H1 (cell line): ENCODE measurements around the gene SF3B1. TPM values are rescaled to one million over a fixed set of nuclear protein-coding genes. Genes with fewer than 3 reads are reported as not detected.

Experiments
- CTCF ChIA-PET: fragments of 300-600 bp; sonication (Branson Sonifier 250); formaldehyde crosslinking; loops from one replicate; lab custom pipeline; 2021; ENCODE audit not compliant: partially characterized antibody; lab: Charles Lee
- POLR2A ChIA-PET: fragments of 300-600 bp; sonication (Branson Sonifier 250); formaldehyde crosslinking; loops from one replicate; lab custom pipeline; 2021; ENCODE audit warnings: inconsistent platforms; ENCODE audit not compliant: partially characterized antibody; lab: Charles Lee
- DNase-seq, 2 experiments: peaks; one replicate each; pipeline versions ENCODE4 v3.0.0 to v3.0.0-alpha.2; 2010 to 2022; ENCODE audit warnings: low spot score in 2 of 2, low read depth in 1 of 2, mixed read lengths in 1 of 2
- FAIRE-seq: peaks from 2 replicates; lab custom pipeline; 2011; peaks lifted over from hg19 to GRCh38; lab: Jason Lieb, UNC
- H2AFZ ChIP-seq: 2 replicates; pipeline ENCODE4 v1.8.1; 2012; ENCODE audit warnings: low read length, inconsistent platforms
- H2AK5ac ChIP-seq: 2 replicates; pipeline ENCODE4 v1.6.1; 2013; ENCODE audit warnings: low read depth, low read length
- H2BK120ac ChIP-seq: replicated peaks from 2 replicates; pipeline ENCODE3; 2013; ENCODE audit warnings: low read depth, low read length, inconsistent platforms
- H2BK12ac ChIP-seq: 2 replicates; pipeline ENCODE4 v1.6.1; 2013; ENCODE audit warnings: low read depth, low read length
- H2BK15ac ChIP-seq: 2 replicates; pipeline ENCODE4 v1.6.1; 2013; ENCODE audit warnings: low read length
- H2BK20ac ChIP-seq: 2 replicates; pipeline ENCODE4 v1.6.1; 2013; ENCODE audit warnings: low read length
- H2BK5ac ChIP-seq: 2 replicates; pipeline ENCODE4 v1.6.1; 2013; ENCODE audit warnings: low read depth, low read length
- H3K14ac ChIP-seq: 2 replicates; pipeline ENCODE4 v1.6.1; 2013; ENCODE audit warnings: inconsistent platforms; ENCODE audit not compliant: insufficient read length
- H3K18ac ChIP-seq: 2 replicates; pipeline ENCODE4 v1.6.1; 2013; ENCODE audit warnings: low read length; ENCODE audit errors: extremely low read depth
- H3K23ac ChIP-seq: 2 replicates; pipeline ENCODE4 v1.6.1; 2013; ENCODE audit warnings: inconsistent platforms; ENCODE audit not compliant: insufficient read length
- H3K23me2 ChIP-seq: 2 replicates; pipeline ENCODE4 v1.6.1; 2013; ENCODE audit warnings: low read depth, low read length
- H3K27ac ChIP-seq: 2 replicates; pipeline ENCODE4 v1.6.1; 2011; ENCODE audit warnings: low read depth, low read length, inconsistent platforms
- H3K27me3 ChIP-seq, 4 experiments: replicated peaks in 1 of 4; 1 replicate in 1 of 4; 2 replicates in 3 of 4; pipeline versions ENCODE4 v1.6.1 to v1.8.1; 2011 to 2013; ENCODE audit warnings: low read length in 3 of 4, mild to moderate bottlenecking in 3 of 4, inconsistent platforms in 2 of 4, mixed read lengths in 2 of 4, moderate library complexity in 1 of 4; ENCODE audit not compliant: control insufficient read depth in 3 of 4, insufficient read depth in 3 of 4; ENCODE audit errors: extremely low read depth in 1 of 4
- H3K36me3 ChIP-seq, 4 experiments: 2 replicates each; pipeline versions ENCODE4 v1.6.1 to v1.8.1; 2011 to 2013; ENCODE audit warnings: mild to moderate bottlenecking in 4 of 4, low read length in 3 of 4, moderate library complexity in 2 of 4, control low read depth in 1 of 4, inconsistent platforms in 1 of 4; ENCODE audit not compliant: insufficient read depth in 4 of 4, control insufficient read depth in 2 of 4
- H3K4ac ChIP-seq: replicated peaks from 2 replicates; pipeline ENCODE3; 2013; ENCODE audit warnings: low read length, low read depth, mixed read lengths, inconsistent platforms; ENCODE audit not compliant: insufficient read length
- H3K4me1 ChIP-seq, 4 experiments: replicated peaks in 1 of 4; 1 replicate in 1 of 4; 2 replicates in 3 of 4; pipeline versions ENCODE4 v1.6.1 to v1.8.1; 2011 to 2013; ENCODE audit warnings: low read length in 3 of 4, inconsistent platforms in 2 of 4, mixed read lengths in 1 of 4; ENCODE audit not compliant: insufficient read depth in 4 of 4, control insufficient read depth in 3 of 4
- H3K4me2 ChIP-seq, 2 experiments: 2 replicates each; pipeline versions ENCODE4 v1.6.1 to v1.8.1; 2011 to 2013; ENCODE audit warnings: low read depth in 2 of 2, low read length in 2 of 2, control low read depth in 1 of 2, inconsistent platforms in 1 of 2, mild to moderate bottlenecking in 1 of 2; ENCODE audit not compliant: insufficient read depth in 1 of 2
- H3K4me3 ChIP-seq, 4 experiments: fragments of 200-600, 300-600 bp in 1 of 4; sonication (generic), shearing (Covaris generic), sonication (Bioruptor Twin) in 1 of 4; 2 replicates each; pipeline versions ENCODE4 v1.5.1 to v1.8.1; 2011 to 2016; ENCODE audit warnings: low read length in 4 of 4, low read depth in 3 of 4, control low read depth in 2 of 4, inconsistent platforms in 2 of 4, mild to moderate bottlenecking in 2 of 4, mixed read lengths in 1 of 4, moderate library complexity in 1 of 4; ENCODE audit not compliant: insufficient read depth in 2 of 4; ENCODE audit errors: extremely low read depth in 1 of 4
- H3K56ac ChIP-seq: replicated peaks from 2 replicates; pipeline ENCODE3; 2013; ENCODE audit warnings: low read depth, mild to moderate bottlenecking, mixed read lengths, low read length, inconsistent platforms; ENCODE audit not compliant: insufficient read length
- H3K79me1 ChIP-seq: 2 replicates; pipeline ENCODE4 v1.6.1; 2013; ENCODE audit warnings: low read depth, low read length, control low read depth
- H3K79me2 ChIP-seq, 2 experiments: 2 replicates each; pipeline versions ENCODE4 v1.6.1 to v1.8.1; 2012 to 2013; ENCODE audit warnings: low read length in 2 of 2, mild to moderate bottlenecking in 2 of 2, inconsistent platforms in 1 of 2; ENCODE audit not compliant: insufficient read depth in 2 of 2, control insufficient read depth in 1 of 2
- H3K9ac ChIP-seq, 4 experiments: replicated peaks in 1 of 4; 1 replicate in 1 of 4; 2 replicates in 3 of 4; pipeline versions ENCODE4 v1.6.1 to v1.8.1; 2011 to 2013; ENCODE audit warnings: low read depth in 3 of 4, low read length in 3 of 4, control low read depth in 2 of 4, mild to moderate bottlenecking in 2 of 4, moderate library complexity in 2 of 4, inconsistent platforms in 1 of 4; ENCODE audit errors: extremely low read depth in 1 of 4
- H3K9me3 ChIP-seq, 2 experiments: 2 replicates each; pipeline versions ENCODE4 v1.6.1 to v1.8.1; 2012 to 2013; ENCODE audit warnings: mild to moderate bottlenecking in 2 of 2, moderate library complexity in 2 of 2, control low read depth in 1 of 2, inconsistent platforms in 1 of 2, low read depth in 1 of 2, low read length in 1 of 2, mixed read lengths in 1 of 2; ENCODE audit not compliant: insufficient read depth in 2 of 2
- H4K20me1 ChIP-seq, 2 experiments: replicated peaks in 1 of 2; 2 replicates each; pipeline versions ENCODE3 to v1.8.1; 2011 to 2013; ENCODE audit warnings: inconsistent platforms in 2 of 2, low read length in 2 of 2, mild to moderate bottlenecking in 1 of 2; ENCODE audit not compliant: insufficient read depth in 2 of 2, control insufficient read depth in 1 of 2
- H4K5ac ChIP-seq: 2 replicates; pipeline ENCODE4 v1.6.1; 2013; ENCODE audit warnings: low read length, low read depth, mixed read lengths, inconsistent platforms; ENCODE audit not compliant: insufficient read length
- H4K8ac ChIP-seq: 2 replicates; pipeline ENCODE4 v1.8.0; 2013; ENCODE audit warnings: mild to moderate bottlenecking, moderate library complexity, low read length, inconsistent platforms; ENCODE audit not compliant: insufficient read depth; ENCODE audit errors: extremely low read depth
- H4K91ac ChIP-seq: replicated peaks from 2 replicates; pipeline ENCODE3; 2013; ENCODE audit warnings: low read length, mixed read lengths, inconsistent platforms; ENCODE audit not compliant: insufficient read length
- ASH2L ChIP-seq: fragments of 200-600, 300-600 bp; sonication (generic); IDR thresholded peaks from one replicate; pipeline ENCODE4 v1.7.1; 2017; ENCODE audit warnings: low read length
- ATF2 ChIP-seq: IDR thresholded peaks from 2 replicates; pipeline ENCODE4 v1.6.1; 2012; ENCODE audit warnings: low read length, inconsistent platforms
- ATF3 ChIP-seq: IDR thresholded peaks from 2 replicates; pipeline ENCODE4 v1.6.1; 2011; ENCODE audit warnings: low read depth, mild to moderate bottlenecking, low read length; ENCODE audit not compliant: insufficient read depth
- KDM4A ChIP-seq: IDR thresholded peaks from one replicate; pipeline ENCODE4 v1.7.1; 2012; ENCODE audit warnings: low read depth, mild to moderate bottlenecking, moderate library complexity, low read length, inconsistent platforms; ENCODE audit not compliant: severe bottlenecking
- MAX ChIP-seq: IDR thresholded peaks from 2 replicates; pipeline ENCODE4 v1.6.1; 2012; ENCODE audit warnings: inconsistent platforms
- NANOG ChIP-seq: IDR thresholded peaks from 2 replicates; pipeline ENCODE4 v1.6.1; 2011; ENCODE audit warnings: low read length, low read depth, mild to moderate bottlenecking, inconsistent platforms; ENCODE audit not compliant: insufficient read depth, poor library complexity, severe bottlenecking
- SAP30 ChIP-seq: fragments of 300-600 bp; sonication (generic); IDR thresholded peaks from 2 replicates; pipeline ENCODE4 v1.7.1; 2012; ENCODE audit warnings: low read length, moderate library complexity, mild to moderate bottlenecking, inconsistent platforms; ENCODE audit not compliant: insufficient read depth, insufficient replicate concordance
- SP4 ChIP-seq: IDR thresholded peaks from 2 replicates; pipeline ENCODE4 v1.6.1; 2012; ENCODE audit warnings: low read length, inconsistent platforms
- TAF1 ChIP-seq: IDR thresholded peaks from 2 replicates; pipeline ENCODE4 v1.6.1; 2011; ENCODE audit warnings: mild to moderate bottlenecking, low read depth, low read length
- TCF12 ChIP-seq: IDR thresholded peaks from 2 replicates; pipeline ENCODE4 v1.6.1; 2011; ENCODE audit warnings: low read depth, mild to moderate bottlenecking, low read length
- WGBS, 2 experiments: shearing (Covaris generic) in 1 of 2; methylation state at CpG; one replicate each; pipeline versions ENCODE4 v1.1.6 to v1.1.7; 2013 to 2015; ENCODE audit warnings: low lambda C conversion rate in 2 of 2, mixed read lengths in 2 of 2, inconsistent platforms in 1 of 2, low coverage in 1 of 2, missing lambda C conversion rate in 1 of 2; ENCODE audit not compliant: insufficient replicate concordance in 2 of 2, insufficient coverage in 1 of 2, insufficient read length in 1 of 2; ENCODE audit errors: extremely low coverage in 1 of 2, missing lambda C conversion rate in 1 of 2; 5-methylcytosine and 5-hydroxymethylcytosine counted together
- polyA plus RNA-seq, 7 experiments: library from polyadenylated mRNA; depleted of rRNA in 3 of 7; stranded (reverse) in 5 of 7; unstranded in 2 of 7; fragments of >200 nt in 5 of 7; fragments of 200-250 nt in 2 of 7; gene quantifications; 1 replicate in 5 of 7; 2 replicates in 1 of 7; 4 replicates in 1 of 7; pipeline versions ENCODE4 v1.2.1 to v1.2.3, GENCODE V29; 2011 to 2013; ENCODE audit warnings: missing spikeins in 2 of 7, mixed read lengths in 2 of 7
- total RNA-seq: library from RNA; stranded (reverse); fragmentation: NEBNext Ultra II Directional; extraction: Animal tissue kit (Norgen Biotek cat#: 25700); gene quantifications from 2 replicates; pipeline ENCODE4 v1.2.1, GENCODE V29; 2021

The SF3B1 gene
- total and polyA plus RNA-seq, 2 of the 8 experiments (the other 6 are each of a cell fraction or from before 2014, with no cell fraction given) = 320 to 403 TPM

GRCh38 chr2:197452754-197453122 is 17.9 kb upstream of the SF3B1 start:
- H4K20me1 ChIP-seq = peaks cover 0 to 4% of the 10 kb centered on the region in 2 experiments
- H3K4me2 ChIP-seq = peak overlapping the region; percentile 73 to 86
- FAIRE-seq = no peak
- H3K23ac ChIP-seq = no peak overlapping the region
- H2BK12ac ChIP-seq = no peak overlapping the region
- H3K79me1 ChIP-seq = peaks cover 4% of the 10 kb centered on the region
- 13% methylated on average over 11 of the region's 11 CpGs; no CpG with 5 or more reads in 1 of the 2 experiments for WGBS, 2 experiments
- peak overlapping the region in 1 of 4 experiments; percentile 3; a peak in 1 of 7 replicates for H3K9ac ChIP-seq
- no peak overlapping the region for H2BK120ac ChIP-seq
- H3K4me3 ChIP-seq = peak overlapping the region; percentile 60 to 94 (median 90)
- H4K91ac ChIP-seq = no peak overlapping the region
- ChIA-PET POLR2A (interaction anchor here (0.8 to 4.8 kb wide), 10 partner anchors 12 to 81 kb away, joined by 3 to 40 read pairs (median 4); partner anchors contain the start of genes HSPD1, HSPE1 and SF3B1), CTCF (interaction anchor here (0.6 to 1.6 kb wide), 5 partner anchors 8 to 247 kb away, joined by 3 to 4 read pairs (median 3); partner anchors contain the start of gene SF3B1)
- no peak overlapping the region for H3K27ac ChIP-seq
- H2BK20ac ChIP-seq = no peak overlapping the region
- no peak overlapping the region for H3K56ac ChIP-seq
- peak overlapping the region; percentile 92 for H2AFZ ChIP-seq
- H2BK15ac ChIP-seq = no peak overlapping the region
- no peaks in the 10 kb centered on the region for H3K36me3 ChIP-seq
- H3K14ac ChIP-seq = no peak overlapping the region
- H3K4me1 ChIP-seq = peaks cover 0 to 5% (median 0%) of the 10 kb centered on the region in 4 experiments; a peak in 2 of 7 replicates
- TF ChIP-seq TCF12 = no peak
- no peak for TF ChIP-seq ASH2L
- no peak for TF ChIP-seq ATF3
- TF ChIP-seq NANOG = no peak
- peak; percentile 32 for TF ChIP-seq KDM4A
- TF ChIP-seq TAF1 = no peak
- no peak for TF ChIP-seq MAX
- TF ChIP-seq ATF2 = no peak
- TF ChIP-seq SP4 = no peak
- peak; percentile 91 for TF ChIP-seq SAP30
- no peak overlapping the region for H2AK5ac ChIP-seq
- H3K9me3 ChIP-seq = peaks cover 0 to 3% of the 10 kb centered on the region in 2 experiments; a peak in 1 of 4 replicates
- H3K23me2 ChIP-seq = peaks cover 3% of the 10 kb centered on the region
- no peak overlapping the region for H3K4ac ChIP-seq
- no peak for DNase-seq
- H3K27me3 ChIP-seq = no peaks in the 10 kb centered on the region
- H2BK5ac ChIP-seq = no peak overlapping the region
- H3K79me2 ChIP-seq = peaks cover 16 to 33% of the 10 kb centered on the region in 2 experiments
- no peak overlapping the region for H4K8ac ChIP-seq
- H4K5ac ChIP-seq = no peak overlapping the region
- H3K18ac ChIP-seq = no peak overlapping the region; the same call in 1 of the 2 replicates
